MM.1S (cell line): ENCODE measurements around the gene FZD1.

Source experiments
- DNase-seq: peaks from one replicate; pipeline ENCODE4 v3.0.0-alpha.2; 2015
- H2AFZ ChIP-seq: fragments of 300-600 bp; sonication (generic); 2 replicates; pipeline ENCODE4 v1.6.0; 2016; ENCODE audit warnings: antibody characterized with exemption, low read length
- H3F3A ChIP-seq: fragments of 300-600 bp; sonication (generic); 2 replicates; pipeline ENCODE4 v1.6.1; 2016; ENCODE audit warnings: mild to moderate bottlenecking, antibody characterized with exemption, low read length, moderate library complexity, mixed read lengths; ENCODE audit not compliant: insufficient read depth
- H3K27ac ChIP-seq: fragments of 300-600 bp; sonication (generic); 2 replicates; pipeline ENCODE4 v1.5.1; 2016; ENCODE audit warnings: mild to moderate bottlenecking, low read length
- H3K27me3 ChIP-seq: fragments of 300-600 bp; sonication (generic); replicated peaks from 2 replicates; pipeline ENCODE4 v1.6.0; 2016; ENCODE audit warnings: low read length; ENCODE audit not compliant: insufficient read depth
- H3K36me3 ChIP-seq: fragments of 300-600 bp; sonication (generic); replicated peaks from 2 replicates; pipeline ENCODE4 v1.6.1; 2016; ENCODE audit warnings: mild to moderate bottlenecking, low read length, mixed read lengths; ENCODE audit not compliant: insufficient read depth
- H3K4me1 ChIP-seq: fragments of 300-600 bp; sonication (generic); 2 replicates; pipeline ENCODE4 v1.6.1; 2016; ENCODE audit warnings: low read length, mixed read lengths
- H3K4me2 ChIP-seq: fragments of 300-600 bp; sonication (generic); 2 replicates; pipeline ENCODE4 v1.6.0; 2016; ENCODE audit warnings: low read depth, low read length
- H3K4me3 ChIP-seq: fragments of 300-600 bp; sonication (generic); 2 replicates; pipeline ENCODE4 v1.5.1; 2016; ENCODE audit warnings: low read length, mixed read lengths
- H3K79me2 ChIP-seq: fragments of 300-600 bp; sonication (generic); 2 replicates; pipeline ENCODE4 v1.6.1; 2016; ENCODE audit warnings: mixed run types, low read length, mixed read lengths
- H3K9ac ChIP-seq: fragments of 300-600 bp; sonication (generic); 2 replicates; pipeline ENCODE4 v1.6.1; 2016; ENCODE audit warnings: low read length, mixed read lengths
- H3K9me2 ChIP-seq: fragments of 300-600 bp; sonication (generic); replicated peaks from 2 replicates; pipeline ENCODE4 v1.6.1; 2016; ENCODE audit warnings: mild to moderate bottlenecking, low read length, mixed read lengths; ENCODE audit not compliant: insufficient read depth
- H3K9me3 ChIP-seq: fragments of 300-600 bp; sonication (generic); replicated peaks from 2 replicates; pipeline ENCODE4 v1.6.1; 2016; ENCODE audit warnings: mild to moderate bottlenecking, low read length, mixed read lengths; ENCODE audit not compliant: insufficient read depth
- H4K20me1 ChIP-seq: fragments of 300-600 bp; sonication (generic); 2 replicates; pipeline ENCODE4 v1.6.1; 2016; ENCODE audit warnings: mild to moderate bottlenecking, low read length, moderate library complexity, mixed read lengths; ENCODE audit not compliant: insufficient read depth
- EZH2 ChIP-seq: fragments of 300-600 bp; sonication (generic); optimal IDR thresholded peaks from 2 replicates; pipeline ENCODE3; 2017; ENCODE audit warnings: low read depth, mild to moderate bottlenecking, antibody characterized with exemption, low read length, mixed read lengths
- EZH2phosphoT487 ChIP-seq: fragments of 300-600 bp; sonication (generic); IDR thresholded peaks from 2 replicates; pipeline ENCODE4 v1.6.1; 2018; ENCODE audit warnings: antibody characterized with exemption, low read length
- TF ChIP-seq, protein P1 (sequence below): fragments of 300-600 bp; sonication (generic); IDR thresholded peaks from 2 replicates; pipeline ENCODE4 v1.5.1; 2016; ENCODE audit warnings: antibody characterized with exemption, low read length, mixed read lengths

Gene FZD1

DNA sequence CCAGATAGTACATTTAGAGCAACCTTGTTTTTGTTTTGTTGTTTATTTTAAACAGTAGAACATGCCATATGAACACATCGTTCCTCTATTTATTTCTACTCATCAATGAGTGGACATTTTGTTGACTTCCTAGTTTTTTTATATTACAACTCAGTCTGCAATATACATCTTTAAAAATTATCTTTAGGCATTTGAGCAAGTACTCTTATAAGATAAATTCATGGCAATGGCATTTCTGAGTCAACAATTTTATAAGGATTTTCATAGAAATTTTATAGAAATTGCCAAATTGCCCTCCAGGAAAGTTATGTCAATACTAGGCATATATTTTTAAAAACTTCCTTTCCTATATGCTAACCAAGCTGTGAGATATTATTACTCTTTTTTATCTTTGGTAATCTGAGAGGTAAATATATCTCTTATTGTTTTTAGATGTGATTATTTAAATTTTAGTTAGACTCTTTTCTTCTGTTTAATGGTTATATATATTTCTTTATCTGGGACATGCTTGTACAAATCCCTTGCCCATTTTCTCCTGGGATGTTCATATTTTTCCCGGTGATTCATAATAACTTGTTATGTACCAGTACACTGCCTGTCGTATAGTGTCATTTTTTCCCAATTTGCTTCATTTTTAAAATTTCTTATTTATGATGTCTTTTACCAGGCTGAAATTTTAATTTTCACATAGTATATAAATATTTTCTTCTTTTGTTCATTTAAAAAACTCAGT, 50.5 kb downstream of the FZD1 start:
- no peaks in the 10 kb centered on the region for H3K79me2 ChIP-seq
- H3K27ac ChIP-seq: no peak overlapping the region
- H4K20me1 ChIP-seq: no peaks in the 10 kb centered on the region
- TF ChIP-seq, protein P1, sequence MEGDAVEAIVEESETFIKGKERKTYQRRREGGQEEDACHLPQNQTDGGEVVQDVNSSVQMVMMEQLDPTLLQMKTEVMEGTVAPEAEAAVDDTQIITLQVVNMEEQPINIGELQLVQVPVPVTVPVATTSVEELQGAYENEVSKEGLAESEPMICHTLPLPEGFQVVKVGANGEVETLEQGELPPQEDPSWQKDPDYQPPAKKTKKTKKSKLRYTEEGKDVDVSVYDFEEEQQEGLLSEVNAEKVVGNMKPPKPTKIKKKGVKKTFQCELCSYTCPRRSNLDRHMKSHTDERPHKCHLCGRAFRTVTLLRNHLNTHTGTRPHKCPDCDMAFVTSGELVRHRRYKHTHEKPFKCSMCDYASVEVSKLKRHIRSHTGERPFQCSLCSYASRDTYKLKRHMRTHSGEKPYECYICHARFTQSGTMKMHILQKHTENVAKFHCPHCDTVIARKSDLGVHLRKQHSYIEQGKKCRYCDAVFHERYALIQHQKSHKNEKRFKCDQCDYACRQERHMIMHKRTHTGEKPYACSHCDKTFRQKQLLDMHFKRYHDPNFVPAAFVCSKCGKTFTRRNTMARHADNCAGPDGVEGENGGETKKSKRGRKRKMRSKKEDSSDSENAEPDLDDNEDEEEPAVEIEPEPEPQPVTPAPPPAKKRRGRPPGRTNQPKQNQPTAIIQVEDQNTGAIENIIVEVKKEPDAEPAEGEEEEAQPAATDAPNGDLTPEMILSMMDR: no peak
- TF ChIP-seq EZH2phosphoT487: no peak
- TF ChIP-seq EZH2: no peak
- H3K27me3 ChIP-seq: no peaks in the 10 kb centered on the region
- H3K9me2 ChIP-seq: no peaks in the 10 kb centered on the region
- no peak overlapping the region for H2AFZ ChIP-seq
- H3K4me2 ChIP-seq: no peak overlapping the region
- no peaks in the 10 kb centered on the region for H3K9me3 ChIP-seq
- no peaks in the 10 kb centered on the region for H3K4me1 ChIP-seq
- no peaks in the 10 kb centered on the region for H3F3A ChIP-seq
- H3K9ac ChIP-seq: no peak overlapping the region
- no peaks in the 10 kb centered on the region for H3K36me3 ChIP-seq
- H3K4me3 ChIP-seq: no peak overlapping the region
- DNase-seq: no peak

DNA sequence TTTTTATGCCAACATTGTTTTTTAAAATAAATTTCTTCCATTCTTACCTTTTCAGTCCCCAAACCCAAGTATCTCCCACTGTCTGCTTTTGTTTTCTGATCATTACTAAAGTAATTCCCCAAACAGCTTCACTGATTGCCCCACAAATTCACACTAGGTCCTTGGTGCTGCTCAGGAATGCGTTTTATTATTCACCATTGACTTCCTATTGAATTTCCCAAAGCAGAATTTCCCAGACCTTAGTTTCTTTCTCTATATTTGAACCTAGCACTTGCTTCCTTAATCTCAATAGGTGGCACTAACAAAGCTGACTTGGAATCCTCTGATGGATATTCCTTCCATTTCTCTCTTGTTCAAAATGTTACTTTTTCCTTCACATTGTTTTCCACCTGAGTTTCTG, 52.2 kb downstream of the FZD1 start:
- no peaks in the 10 kb centered on the region for H3K79me2 ChIP-seq
- no peaks in the 10 kb centered on the region for H3K9me2 ChIP-seq
- no peaks in the 10 kb centered on the region for H3F3A ChIP-seq
- H3K4me2 ChIP-seq: no peak overlapping the region
- H3K9me3 ChIP-seq: no peaks in the 10 kb centered on the region
- no peak overlapping the region for H2AFZ ChIP-seq
- no peaks in the 10 kb centered on the region for H3K27me3 ChIP-seq
- H3K4me1 ChIP-seq: no peaks in the 10 kb centered on the region
- H3K4me3 ChIP-seq: no peak overlapping the region
- no peaks in the 10 kb centered on the region for H4K20me1 ChIP-seq
- TF ChIP-seq, protein P1: no peak
- TF ChIP-seq EZH2phosphoT487 (no peak), EZH2 (no peak)
- no peaks in the 10 kb centered on the region for H3K36me3 ChIP-seq
- no peak overlapping the region for H3K9ac ChIP-seq
- no peak overlapping the region for H3K27ac ChIP-seq
- DNase-seq: no peak

DNA sequence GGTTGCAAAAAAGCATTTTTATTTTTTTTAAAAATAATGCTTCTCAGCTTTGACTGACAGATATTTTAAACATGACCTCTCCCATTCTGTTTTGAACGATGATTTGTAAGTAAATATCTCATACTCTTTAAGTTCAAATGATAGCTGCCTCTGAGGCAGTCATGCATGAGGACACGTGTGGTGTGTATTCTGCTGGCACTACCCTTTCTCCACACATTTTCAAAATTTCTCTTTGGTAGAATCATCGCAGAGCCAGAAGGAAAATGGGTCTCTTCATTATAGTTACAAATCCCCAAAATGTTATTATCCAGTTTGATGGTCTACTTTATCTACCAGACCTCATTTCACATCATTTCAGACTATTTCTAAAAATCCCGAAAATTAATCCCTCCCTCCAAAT, 55.1 kb downstream of the FZD1 start:
- no peaks in the 10 kb centered on the region for H3K27me3 ChIP-seq
- TF ChIP-seq, protein P1: no peak
- TF ChIP-seq EZH2phosphoT487 (no peak), EZH2 (no peak)
- no peak for DNase-seq
- no peaks in the 10 kb centered on the region for H3K9me3 ChIP-seq
- no peak overlapping the region for H2AFZ ChIP-seq
- H3K79me2 ChIP-seq: no peaks in the 10 kb centered on the region
- no peaks in the 10 kb centered on the region for H4K20me1 ChIP-seq
- H3K36me3 ChIP-seq: no peaks in the 10 kb centered on the region
- no peak overlapping the region for H3K27ac ChIP-seq
- no peaks in the 10 kb centered on the region for H3K9me2 ChIP-seq
- H3K9ac ChIP-seq: no peak overlapping the region
- H3K4me3 ChIP-seq: no peak overlapping the region
- H3F3A ChIP-seq: no peaks in the 10 kb centered on the region
- no peak overlapping the region for H3K4me2 ChIP-seq
- no peaks in the 10 kb centered on the region for H3K4me1 ChIP-seq
